PC-3 (cell line): ENCODE data around the gene BFSP1. TPM values are rescaled to one million over a fixed set of nuclear protein-coding genes. Genes with fewer than 3 reads are reported as not detected.
A peak's percentile ranks its signal among the peaks of the same experiment; 100 is the strongest.

Experiments
- ATAC-seq: fragments of 200-7000 bp; cut with Tn5 transposase; 2 replicates; pipeline ENCODE4 v1.9.1; 2020; ENCODE audit warnings: mild to moderate bottlenecking, moderate library complexity
- BruUV-seq: library from RNA; stranded (reverse); fragments of 400-500 nt; replicated peaks from 2 replicates; lab custom pipeline; 2021; lab: Mats Ljungman, UMichigan
- CTCF ChIA-PET: fragments of 300-600 bp; sonication (Branson Sonifier 250); formaldehyde crosslinking; loops from one replicate; lab custom pipeline; 2022; ENCODE audit warnings: antibody characterized with exemption; lab: Charles Lee
- POLR2A ChIA-PET: fragments of 300-600 bp; sonication (Branson Sonifier 250); formaldehyde crosslinking; loops from one replicate; lab custom pipeline; 2022; ENCODE audit warnings: antibody characterized with exemption; ENCODE audit not compliant: unreplicated experiment; lab: Charles Lee
- DNase-seq: peaks from one replicate; pipeline ENCODE4 v3.0.0-alpha.2; 2015
- H2AFZ ChIP-seq: fragments of 300-600 bp; sonication (generic); 2 replicates; pipeline ENCODE4 v1.6.0; 2016; ENCODE audit warnings: antibody characterized with exemption, low read length
- H3F3A ChIP-seq: fragments of 300-600 bp; sonication (generic); one replicate; pipeline ENCODE4 v1.6.0; 2017; ENCODE audit warnings: antibody characterized with exemption, low read length, control low read depth, mild to moderate bottlenecking; ENCODE audit not compliant: unreplicated experiment
- H3K27ac ChIP-seq: fragments of 300-600 bp; sonication (generic); 2 replicates; pipeline ENCODE4 v1.5.1; 2016; ENCODE audit warnings: mild to moderate bottlenecking, low read length
- H3K27me3 ChIP-seq: fragments of 300-600 bp; sonication (generic); 2 replicates; pipeline ENCODE4 v1.6.1; 2016; ENCODE audit warnings: low read length, mixed read lengths
- H3K36me3 ChIP-seq: fragments of 300-600 bp; sonication (generic); 2 replicates; pipeline ENCODE4 v1.6.1; 2016; ENCODE audit warnings: low read depth, mixed run types, low read length, mixed read lengths
- H3K4me1 ChIP-seq: fragments of 300-600 bp; sonication (generic); 2 replicates; pipeline ENCODE4 v1.5.1; 2016; ENCODE audit warnings: low read length; ENCODE audit not compliant: insufficient read depth
- H3K4me2 ChIP-seq: fragments of 300-600 bp; sonication (generic); 2 replicates; pipeline ENCODE4 v1.6.0; 2016; ENCODE audit warnings: low read length
- H3K4me3 ChIP-seq: fragments of 300-600 bp; sonication (generic); 2 replicates; pipeline ENCODE4 v1.5.1; 2016; ENCODE audit warnings: mild to moderate bottlenecking, low read length, mixed read lengths
- H3K79me2 ChIP-seq: fragments of 300-600 bp; sonication (generic); 2 replicates; pipeline ENCODE4 v1.6.1; 2017; ENCODE audit warnings: low read length, mixed read lengths
- H3K9ac ChIP-seq: fragments of 300-600 bp; sonication (generic); 2 replicates; pipeline ENCODE4 v1.6.0; 2016; ENCODE audit warnings: mild to moderate bottlenecking, low read length
- H3K9me2 ChIP-seq: fragments of 300-600 bp; sonication (generic); replicated peaks from 2 replicates; pipeline ENCODE4 v1.6.1; 2016; ENCODE audit warnings: mixed run types, low read length, mixed read lengths
- H3K9me3 ChIP-seq: fragments of 300-600 bp; sonication (generic); 2 replicates; pipeline ENCODE4 v1.6.1; 2016; ENCODE audit warnings: low read length, mixed read lengths
- H4K20me1 ChIP-seq: fragments of 300-600 bp; sonication (generic); 2 replicates; pipeline ENCODE4 v1.6.1; 2016; ENCODE audit warnings: low read length, mixed read lengths
- CTCF ChIP-seq: fragments of 300-600 bp; sonication (generic); conservative IDR thresholded peaks from 2 replicates; pipeline ENCODE4 v1.5.1; 2017; ENCODE audit warnings: antibody characterized with exemption, low read depth, mild to moderate bottlenecking, low read length
- EZH2 ChIP-seq: fragments of 300-600 bp; sonication (generic); IDR thresholded peaks from one replicate; pipeline ENCODE4 v1.6.1; 2017; ENCODE audit warnings: antibody characterized with exemption, mild to moderate bottlenecking, low read length; ENCODE audit not compliant: unreplicated experiment
- EZH2phosphoT487 ChIP-seq: fragments of 300-600 bp; sonication (generic); IDR thresholded peaks from 2 replicates; pipeline ENCODE4 v1.6.1; 2018; ENCODE audit warnings: mild to moderate bottlenecking, antibody characterized with exemption, low read length, borderline replicate concordance
- intact Hi-C: fragments of 100-400 bp; cut with micrococcal nuclease; formaldehyde crosslinking; loops from 2 replicates; pipeline ENCODE4 v1.9.0; 2023
- total RNA-seq: library from RNA; depleted of rRNA; stranded (reverse); fragments of >200 nt; gene quantifications from 2 replicates; pipeline ENCODE4 v1.2.3, GENCODE V29; 2014

BFSP1 gene
- total RNA-seq, 1 experiment from 2014 or later: 2.7 TPM

- H3K4me2 ChIP-seq: peak overlapping the region; percentile 94
- peaks cover 68% of the 10 kb centered on the region for H3K79me2 ChIP-seq
- peak; percentile 32; the same call in 1 of the 2 replicates for TF ChIP-seq CTCF
- no peak for TF ChIP-seq EZH2phosphoT487
- DNase-seq (peak; percentile 49), ATAC-seq (peak; percentile 21)
- peak overlapping the region; percentile 97 for H3K4me3 ChIP-seq
- no peak overlapping the region for H2AFZ ChIP-seq
- H3K9ac ChIP-seq: peak overlapping the region; percentile 96
- intact Hi-C loops: no loop called here
- no peaks in the 10 kb centered on the region for H3K9me3 ChIP-seq
- ChIA-PET POLR2A (interaction anchor here (0.5 to 1.1 kb wide), 11 partner anchors 11 to 842 kb away, joined by 3 to 26 read pairs (median 4); partner anchors contain the start of gene BFSP1), CTCF (interaction anchor here (0.8 to 1.3 kb wide), 3 partner anchors 13 to 65 kb away, joined by 3 to 8 read pairs (median 3); no protein-coding TSS in a partner anchor)
- H3F3A ChIP-seq: no peaks in the 10 kb centered on the region
- no peaks in the 10 kb centered on the region for H3K9me2 ChIP-seq
- peaks cover 31% of the 10 kb centered on the region for H3K4me1 ChIP-seq
- BruUV-seq: TSS peak; percentile 32
- peak overlapping the region; percentile 89 for H3K27ac ChIP-seq
- no peaks in the 10 kb centered on the region; the same call in 1 of the 2 replicates for H3K36me3 ChIP-seq
- H3K27me3 ChIP-seq: no peaks in the 10 kb centered on the region
- H4K20me1 ChIP-seq: peaks cover 46% of the 10 kb centered on the region
Observed at GRCh38 chr20:17570347-17571152, 39.4 kb upstream of the BFSP1 start.

- no peak for TF ChIP-seq EZH2
- TF ChIP-seq EZH2phosphoT487: no peak
- no peak for TF ChIP-seq CTCF
- CTCF ChIA-PET: interaction anchor here (0.8 to 1.3 kb wide), 3 partner anchors 12 to 64 kb away, joined by 3 to 8 read pairs (median 3); no protein-coding TSS in a partner anchor
- peaks cover 39% of the 10 kb centered on the region for H3K4me1 ChIP-seq
Observed at GRCh38 chr20:17569616-17570346, 38.6 kb upstream of the BFSP1 start, which contains the start of gene DSTN. Gene DSTN, plus strand, starts transcription at chr20:17570075. Its CDS starts 134 bp downstream, at chr20:17570209.

More at GRCh38 chr20:17569616-17570346, 38.6 kb upstream of the BFSP1 start, which contains the start of gene DSTN:
- Histone ChIP-seq H3F3A (no peaks in the 10 kb centered on the region), H3K27me3 (no peaks in the 10 kb centered on the region), H3K4me3 (peak within 1 kb of the TSS; percentile 97), H3K4me2 (peak within 1 kb of the TSS; percentile 97), H3K79me2 (peaks cover 61% of the 10 kb centered on the region), H3K9ac (peak within 1 kb of the TSS; percentile 96), H2AFZ (peak within 1 kb of the TSS; percentile 47), H3K36me3 (no peaks in the 10 kb centered on the region; the same call in 1 of the 2 replicates), H3K9me2 (no peaks in the 10 kb centered on the region), H3K9me3 (no peaks in the 10 kb centered on the region), H4K20me1 (peaks cover 41% of the 10 kb centered on the region), H3K27ac (peak within 1 kb of the TSS; percentile 89)
- DNase-seq (peak; percentile 98), ATAC-seq (peak; percentile 71)
- intact Hi-C loops: loop anchor here (1.0 kb wide), 1 partner anchor 11 kb away; no protein-coding TSS in a partner anchor
- POLR2A ChIA-PET: interaction anchor here (0.6 to 1.1 kb wide), 9 partner anchors 11 to 841 kb away, joined by 3 to 26 read pairs (median 4); partner anchors contain the start of genes BFSP1 and RRBP1
- no TSS peak for BruUV-seq
